ENCODE measurements around the gene ZNF366. TPM values are rescaled to one million over a fixed set of nuclear protein-coding genes. Genes with fewer than 3 reads are reported as not detected.

ZNF366 gene, protein sequence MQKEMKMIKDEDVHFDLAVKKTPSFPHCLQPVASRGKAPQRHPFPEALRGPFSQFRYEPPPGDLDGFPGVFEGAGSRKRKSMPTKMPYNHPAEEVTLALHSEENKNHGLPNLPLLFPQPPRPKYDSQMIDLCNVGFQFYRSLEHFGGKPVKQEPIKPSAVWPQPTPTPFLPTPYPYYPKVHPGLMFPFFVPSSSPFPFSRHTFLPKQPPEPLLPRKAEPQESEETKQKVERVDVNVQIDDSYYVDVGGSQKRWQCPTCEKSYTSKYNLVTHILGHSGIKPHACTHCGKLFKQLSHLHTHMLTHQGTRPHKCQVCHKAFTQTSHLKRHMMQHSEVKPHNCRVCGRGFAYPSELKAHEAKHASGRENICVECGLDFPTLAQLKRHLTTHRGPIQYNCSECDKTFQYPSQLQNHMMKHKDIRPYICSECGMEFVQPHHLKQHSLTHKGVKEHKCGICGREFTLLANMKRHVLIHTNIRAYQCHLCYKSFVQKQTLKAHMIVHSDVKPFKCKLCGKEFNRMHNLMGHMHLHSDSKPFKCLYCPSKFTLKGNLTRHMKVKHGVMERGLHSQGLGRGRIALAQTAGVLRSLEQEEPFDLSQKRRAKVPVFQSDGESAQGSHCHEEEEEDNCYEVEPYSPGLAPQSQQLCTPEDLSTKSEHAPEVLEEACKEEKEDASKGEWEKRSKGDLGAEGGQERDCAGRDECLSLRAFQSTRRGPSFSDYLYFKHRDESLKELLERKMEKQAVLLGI
- total RNA-seq (2014; rRNA removed; shearing (Covaris generic)), result not detected in 2 replicates

GRCh38 chr5:72507231-72507906, at the start of gene ZNF366:
ZNF366 (minus strand) TSS chr5:72507410; CDS start chr5:72461496, 45,914 bp downstream.
- DNase-seq (ENCODE audit: low read depth), result no peak

DNA sequence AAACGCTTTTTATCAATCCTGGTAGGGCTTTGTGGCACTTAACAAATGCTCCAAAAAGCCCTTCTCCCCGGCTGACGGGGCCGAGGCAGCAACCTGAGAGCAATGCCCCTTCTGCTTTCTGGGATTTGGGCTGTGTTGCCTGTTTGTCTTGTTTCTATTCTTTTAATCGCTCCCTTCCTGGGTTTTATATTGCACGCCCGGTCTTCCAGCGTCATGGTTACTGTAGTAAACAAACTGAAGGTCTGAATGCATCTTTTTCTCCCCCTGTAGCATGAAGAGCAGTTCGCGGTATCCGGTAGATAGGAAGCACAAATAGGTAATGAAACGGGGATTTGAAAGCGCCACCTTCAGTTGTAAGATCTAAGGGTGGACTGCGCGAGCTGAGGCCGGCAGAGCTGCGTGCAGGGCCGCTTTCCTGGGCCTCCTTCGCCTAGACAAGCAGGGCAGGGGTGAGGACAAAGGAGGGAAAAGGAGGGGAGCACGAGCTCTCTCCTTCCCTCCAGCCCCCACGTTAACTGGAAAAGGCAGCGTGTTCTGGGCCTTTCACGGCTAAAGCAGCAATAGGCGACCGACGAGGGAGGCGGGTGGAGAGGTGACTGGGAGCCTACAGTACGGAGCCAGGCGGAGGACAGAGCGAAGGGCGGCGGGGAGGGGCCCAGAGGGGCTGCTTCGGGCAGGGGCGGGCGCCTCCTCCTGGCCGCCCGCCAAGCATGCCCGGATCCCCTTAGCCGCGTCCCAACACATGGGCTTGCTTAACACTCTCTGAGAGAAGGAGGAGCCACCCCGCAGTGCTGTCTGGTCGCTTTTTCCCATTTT, 49.3 kb upstream of the ZNF366 start:
- peak; percentile 58 for DNase-seq (ENCODE audit: low read depth)

DNA sequence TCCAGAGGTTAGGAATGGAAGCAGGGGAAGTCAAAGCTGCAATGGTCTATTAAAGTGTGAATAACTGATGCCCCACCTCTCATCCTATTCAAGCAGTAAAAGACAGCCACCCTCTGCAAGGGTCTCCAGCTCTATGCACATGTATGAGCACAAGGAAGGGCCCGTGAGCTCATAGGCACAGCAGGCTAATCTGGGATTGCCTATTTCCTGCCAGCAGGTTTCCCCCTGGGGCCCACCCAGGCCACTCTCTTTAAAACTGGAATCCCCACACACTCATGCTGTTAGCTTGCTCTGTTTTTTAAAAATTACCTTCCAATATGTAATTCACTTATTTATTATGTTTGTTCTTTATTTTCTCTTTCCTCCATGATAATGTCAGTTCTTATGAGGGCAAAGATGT, 48.7 kb upstream of the ZNF366 start:
- DNase-seq (ENCODE audit: low read depth), result peak; percentile 2

GRCh38 chr5:72554897-72555296, 47.7 kb upstream of the ZNF366 start:
- DNase-seq (ENCODE audit: low read depth), result no peak

DNA sequence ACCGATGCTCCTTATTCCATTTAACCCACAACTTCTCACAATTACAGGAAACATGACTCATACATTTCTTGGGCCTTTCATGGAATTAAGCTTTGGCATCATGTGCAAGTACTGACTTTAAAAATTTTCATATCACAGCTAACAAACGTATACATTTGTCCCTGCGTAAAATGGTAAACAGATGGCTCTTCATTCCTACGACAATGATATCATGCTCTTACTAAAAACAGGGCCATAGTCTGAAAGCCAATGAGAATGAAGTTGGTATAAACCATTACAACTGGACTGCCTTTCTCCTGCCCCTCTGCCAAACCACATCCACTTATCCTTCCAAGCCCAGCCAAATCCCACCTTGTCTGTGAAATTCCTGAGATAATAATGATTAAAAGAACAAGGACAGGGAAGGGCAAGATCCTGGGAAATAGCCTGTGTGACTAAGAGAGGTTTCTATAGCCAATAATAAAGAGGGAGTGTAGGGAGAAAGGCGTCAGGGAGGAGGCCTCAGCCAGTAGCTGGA, 44.9 kb upstream of the ZNF366 start:
- DNase-seq (ENCODE audit: low read depth), result peak; percentile 93

DNA sequence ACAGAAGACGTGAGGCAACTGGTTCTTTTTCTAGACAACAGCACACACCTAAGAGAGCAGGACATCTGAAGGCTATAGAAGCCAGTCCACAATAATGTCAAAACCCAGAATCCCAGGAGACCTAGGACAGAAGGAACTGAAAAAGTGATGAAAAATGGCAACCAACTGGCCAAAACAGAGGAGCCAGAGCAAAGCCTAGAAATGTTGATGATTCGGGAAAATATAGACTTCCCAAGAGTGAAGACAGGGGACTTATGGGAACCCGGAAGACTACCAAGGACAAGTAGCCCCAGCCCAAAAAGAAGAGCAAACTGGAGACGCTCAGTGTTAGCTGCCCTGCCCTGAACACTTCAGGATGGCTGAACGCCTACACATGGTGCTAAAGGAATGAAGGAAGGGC, 43.4 kb upstream of the ZNF366 start:
- DNase-seq (ENCODE audit: low read depth), result no peak

DNA sequence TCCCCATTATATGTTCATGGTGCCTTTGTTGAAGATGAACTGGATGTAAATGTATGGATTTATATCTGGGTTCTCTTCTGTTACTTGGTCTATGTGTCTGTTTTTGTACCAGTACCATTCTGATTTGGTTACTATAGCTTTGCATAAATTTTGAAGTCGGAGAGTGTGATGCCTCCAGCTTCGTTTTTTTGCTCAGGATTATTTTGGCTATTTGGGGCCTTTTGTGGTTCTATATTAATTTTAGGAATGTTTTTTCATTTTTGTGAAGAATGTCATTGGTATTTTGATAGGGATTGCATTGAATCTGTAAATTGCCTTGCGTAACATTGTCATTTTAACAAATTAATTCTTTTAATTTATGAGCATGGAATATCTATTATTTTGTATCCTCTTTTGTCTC, 36.6 kb upstream of the ZNF366 start:
- DNase-seq (ENCODE audit: low read depth), result no peak

DNA sequence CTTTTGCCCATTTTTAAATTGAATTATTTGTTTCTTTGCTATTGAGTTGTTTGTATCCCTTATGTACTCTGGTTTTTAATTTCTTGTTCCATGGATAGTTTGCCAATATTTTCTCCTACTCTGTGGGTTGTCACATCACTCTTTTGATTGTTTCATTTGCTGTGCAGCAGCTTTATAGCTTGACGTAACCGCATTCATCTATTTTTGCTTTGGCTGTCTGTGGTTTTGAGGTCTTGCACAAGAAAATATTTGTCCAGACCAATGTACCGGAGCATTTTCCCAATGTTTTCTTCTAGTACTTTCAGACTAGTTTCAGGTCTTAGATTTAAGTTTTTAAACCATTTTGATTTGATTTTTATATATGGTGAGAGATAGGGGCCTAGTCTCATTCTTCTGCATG, 36.2 kb upstream of the ZNF366 start:
- peak; percentile 70 for DNase-seq (ENCODE audit: low read depth)

DNA sequence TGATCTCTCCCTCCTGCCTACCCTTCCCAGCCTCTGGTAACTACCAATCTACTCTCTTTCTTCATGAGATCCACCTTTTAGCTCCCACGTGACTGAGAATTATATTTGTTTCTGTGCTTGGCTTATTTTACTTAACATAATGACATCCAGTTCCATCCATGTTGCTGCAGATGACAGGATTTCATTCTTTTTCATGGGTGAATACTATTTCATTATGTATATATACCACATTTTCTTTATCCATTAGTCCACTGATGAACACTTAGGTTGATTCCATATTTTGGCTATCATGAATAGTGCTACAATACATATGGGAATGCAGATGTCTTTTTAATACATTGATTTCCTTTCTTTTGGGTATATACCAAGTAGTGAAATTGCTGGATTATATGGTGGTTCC, 35.5 kb upstream of the ZNF366 start:
- no peak for DNase-seq (ENCODE audit: low read depth)

GRCh38 chr5:72541501-72542225, 34.5 kb upstream of the ZNF366 start:
- DNase-seq (ENCODE audit: low read depth), result no peak

DNA sequence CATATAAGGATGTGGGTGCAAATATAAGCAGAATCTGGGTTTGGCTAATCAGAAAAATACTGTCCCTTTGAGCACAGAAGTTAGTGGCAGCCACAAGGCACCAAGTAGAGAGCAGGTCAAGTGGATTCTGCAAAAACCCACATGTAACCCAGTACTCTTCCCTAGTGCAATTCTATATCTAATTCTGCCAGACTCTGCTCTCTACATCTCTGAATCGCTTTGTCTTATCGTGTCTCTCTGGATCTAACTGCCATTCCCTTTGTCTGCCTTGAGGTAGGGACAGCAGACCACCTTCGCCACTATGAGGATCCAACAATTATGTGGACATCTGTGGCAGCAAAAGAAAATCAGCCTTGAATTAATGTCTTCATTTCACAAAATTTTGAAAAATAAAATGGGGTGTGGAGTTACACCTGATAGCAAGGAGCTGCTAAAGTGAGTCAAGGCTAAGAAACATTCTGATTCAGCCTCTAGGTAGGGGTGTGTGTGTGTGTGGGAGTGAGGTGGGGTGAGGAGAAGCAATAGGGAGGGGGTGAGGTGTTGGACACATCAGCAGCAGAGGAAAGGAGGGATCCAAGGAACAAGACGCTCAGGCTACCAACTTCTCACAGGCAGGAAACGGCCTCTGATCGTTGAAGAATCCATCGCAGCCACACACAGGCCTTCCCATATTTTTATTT, 33.7 kb upstream of the ZNF366 start:
- DNase-seq (ENCODE audit: low read depth), result no peak

DNA sequence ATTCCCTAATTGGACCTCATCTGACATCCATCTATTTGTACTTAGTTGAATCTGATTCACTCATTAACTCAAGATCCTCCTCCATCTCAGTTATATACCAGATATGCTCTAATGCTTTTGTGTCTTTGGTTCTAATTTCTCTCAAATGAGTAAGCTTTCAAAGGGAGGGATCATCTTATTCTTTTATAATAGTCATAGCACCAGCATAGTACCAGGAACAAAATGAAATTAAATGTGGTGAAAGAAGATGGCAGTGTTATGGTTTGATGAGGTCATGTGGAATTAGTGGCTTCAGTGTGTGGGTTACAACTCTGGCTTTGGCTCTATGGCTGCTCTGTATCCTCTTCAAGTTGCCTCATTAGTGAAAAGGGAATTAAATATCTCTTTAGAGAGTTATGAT, 32.5 kb upstream of the ZNF366 start:
- DNase-seq (ENCODE audit: low read depth), result no peak

- DNase-seq (ENCODE audit: low read depth), result no peak
These were observed 31.8 kb upstream of the ZNF366 start for GRCh38 chr5:72539038-72539437.

- DNase-seq (ENCODE audit: low read depth), result no peak
These were observed 30.0 kb upstream of the ZNF366 start for GRCh38 chr5:72537166-72537565.

GRCh38 chr5:72531496-72532190, 24.4 kb upstream of the ZNF366 start:
- peak; percentile 70 for DNase-seq (ENCODE audit: low read depth)

- DNase-seq (ENCODE audit: low read depth), result no peak
These were observed 23.0 kb upstream of the ZNF366 start for GRCh38 chr5:72530196-72530595.

- DNase-seq (ENCODE audit: low read depth), result no peak
These were observed 22.2 kb upstream of the ZNF366 start for GRCh38 chr5:72529383-72529782.

DNA sequence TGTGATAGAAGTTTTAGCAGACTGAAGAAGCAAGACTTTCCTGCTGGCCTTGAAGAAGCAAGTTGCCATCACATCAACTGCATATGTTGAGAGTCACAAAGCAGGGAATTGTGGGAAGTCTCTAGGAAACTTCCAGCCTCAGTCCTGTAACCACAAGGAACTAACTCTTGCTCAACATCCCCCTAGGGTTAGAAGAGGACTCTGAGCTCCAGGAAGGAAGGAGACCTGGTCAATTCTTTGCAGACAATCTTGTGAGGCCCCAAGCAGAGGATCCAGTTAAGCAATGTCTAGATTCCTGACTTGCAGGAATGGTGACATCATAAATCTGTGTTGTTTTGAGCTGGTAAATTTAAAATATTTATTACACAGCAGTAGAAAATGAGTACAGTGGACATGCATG, 18.6 kb upstream of the ZNF366 start:
- DNase-seq (ENCODE audit: low read depth), result peak; percentile 90

GRCh38 chr5:72523960-72524582, 16.9 kb upstream of the ZNF366 start:
- DNase-seq (ENCODE audit: low read depth), result peak; percentile 79

Measured in RPMI7951 (cell line).